HepG2 (cell line): Measurements from ENCODE around the gene SLC20A1. TPM values are rescaled to one million over a fixed set of nuclear protein-coding genes. Genes with fewer than 3 reads are reported as not detected.
A peak's percentile ranks its signal among the peaks of the same experiment; 100 is the strongest.

Source experiments
- BRD4 ChIP-seq: sonication (generic); formaldehyde crosslinking; IDR thresholded peaks from 2 replicates; pipeline ENCODE4 v1.4.0; 2020; ENCODE audit warnings: missing genetic modification reagents
- CERS6 ChIP-seq: sonication (generic); formaldehyde crosslinking; IDR thresholded peaks from 2 replicates; pipeline ENCODE4 v1.5.0; 2020; ENCODE audit warnings: missing genetic modification reagents
- FOXJ3 ChIP-seq: sonication (generic); formaldehyde crosslinking; IDR thresholded peaks from 2 replicates; pipeline ENCODE4 v1.4.0; 2020; ENCODE audit warnings: missing genetic modification reagents, mild to moderate bottlenecking, borderline replicate concordance
- FUBP1 ChIP-seq: sonication (generic); formaldehyde crosslinking; IDR thresholded peaks from 2 replicates; pipeline ENCODE4 v1.5.1; 2020; ENCODE audit warnings: missing genetic modification reagents, mild to moderate bottlenecking, borderline replicate concordance
- KMT2A ChIP-seq: sonication (generic); formaldehyde crosslinking; IDR thresholded peaks from 2 replicates; pipeline ENCODE4 v1.4.0; 2020; ENCODE audit warnings: missing genetic modification reagents
- KMT2B ChIP-seq: IDR thresholded peaks from 2 replicates; pipeline ENCODE4 v1.6.1; 2016; ENCODE audit warnings: missing genetic modification reagents, missing compliant biosample characterization
- NR0B2 ChIP-seq: sonication (generic); formaldehyde crosslinking; IDR thresholded peaks from 2 replicates; pipeline ENCODE4 v1.4.0; 2020; ENCODE audit warnings: mild to moderate bottlenecking, missing genetic modification reagents
- PRDM10 ChIP-seq: sonication (generic); formaldehyde crosslinking; IDR thresholded peaks from 2 replicates; pipeline ENCODE4 v1.4.0; 2020; ENCODE audit warnings: low read depth, missing genetic modification reagents
- TEF ChIP-seq: sonication (generic); formaldehyde crosslinking; IDR thresholded peaks from 2 replicates; pipeline ENCODE4 v1.5.0; 2020; ENCODE audit warnings: missing genetic modification reagents
- ZBTB43 ChIP-seq: sonication (generic); formaldehyde crosslinking; conservative IDR thresholded peaks from 2 replicates; pipeline ENCODE4 v1.4.0; 2020; ENCODE audit warnings: missing genetic modification reagents
- ZC3H13 ChIP-seq: sonication (generic); formaldehyde crosslinking; IDR thresholded peaks from 2 replicates; pipeline ENCODE4 v1.8.1; 2023; ENCODE audit warnings: mild to moderate bottlenecking, missing genetic modification reagents, moderate library complexity
- ZMAT5 ChIP-seq: sonication (generic); formaldehyde crosslinking; IDR thresholded peaks from 2 replicates; pipeline ENCODE4 v1.5.0; 2020; ENCODE audit warnings: mild to moderate bottlenecking, low read depth, missing genetic modification reagents, borderline replicate concordance
- ZNF124 ChIP-seq: sonication (generic); formaldehyde crosslinking; IDR thresholded peaks from 2 replicates; pipeline ENCODE4 v1.4.0; 2020; ENCODE audit warnings: missing genetic modification reagents
- ZNF367 ChIP-seq: sonication (generic); formaldehyde crosslinking; IDR thresholded peaks from 2 replicates; pipeline ENCODE4 v1.4.0; 2020; ENCODE audit warnings: missing genetic modification reagents, borderline replicate concordance
- ZNF678 ChIP-seq: sonication (generic); formaldehyde crosslinking; IDR thresholded peaks from 2 replicates; pipeline ENCODE4 v1.4.0; 2020; ENCODE audit warnings: mild to moderate bottlenecking, missing genetic modification reagents
- ZNF777 ChIP-seq: sonication (generic); formaldehyde crosslinking; IDR thresholded peaks from 2 replicates; pipeline ENCODE4 v1.4.0; 2020; ENCODE audit warnings: missing genetic modification reagents
- ZNF839 ChIP-seq: sonication (generic); formaldehyde crosslinking; IDR thresholded peaks from 2 replicates; pipeline ENCODE4 v1.4.0; 2020; ENCODE audit warnings: missing genetic modification reagents, mild to moderate bottlenecking, borderline replicate concordance
- ZSCAN9 ChIP-seq: IDR thresholded peaks from 2 replicates; pipeline ENCODE4 v1.6.1; 2016; ENCODE audit warnings: borderline replicate concordance
- polyA plus RNA-seq, 8 experiments: library from polyadenylated mRNA; depleted of rRNA in 3 of 8; stranded (reverse) in 7 of 8; unstranded in 1 of 8; fragments of >200 nt; fragmentation: Illumina TruSeq in 4 of 8; extraction: Trizol in 4 of 8; gene quantifications; 2 replicates each; pipeline versions ENCODE4 v1.2.1 to v1.2.3, GENCODE V29; 2011 to 2016; ENCODE audit warnings: low read depth in 4 of 8, missing spikeins in 1 of 8, mixed read lengths in 1 of 8; ENCODE audit not compliant: insufficient read depth in 1 of 8
- total RNA-seq, 5 experiments: library from RNA; depleted of rRNA; stranded (reverse); fragments of >200 nt; fragmentation: Illumina TruSeq; extraction: Trizol; gene quantifications; 2 replicates each; pipeline ENCODE4 v1.2.3, GENCODE V29; 2016; ENCODE audit warnings: low read depth in 1 of 5

The SLC20A1 gene
- total and polyA plus RNA-seq, 2 of the 13 experiments (the other 11 are each of a cell fraction or from before 2014, with no cell fraction given) = 54.0 to 85.9 TPM

GRCh38 chr2:112645310-112646101 is at the start of gene SLC20A1 (continued):
- TF ChIP-seq PRDM10 = no peak
- no peak for TF ChIP-seq ZMAT5 (CRISPR knock-in tag)
- peak; percentile 75 for TF ChIP-seq ZNF678
- TF ChIP-seq ZNF839 (CRISPR knock-in tag) = no peak
- no peak; the same call in 1 of the 2 replicates for TF ChIP-seq TEF
- peak; percentile 67; the same call in 1 of the 2 replicates for TF ChIP-seq ZNF124 (CRISPR knock-in tag)
- TF ChIP-seq ZNF367 (CRISPR knock-in tag) = peak; percentile 59; the same call in 1 of the 2 replicates
- peak; percentile 38; the same call in 1 of the 2 replicates for TF ChIP-seq CERS6 (CRISPR knock-in tag)
- TF ChIP-seq KMT2A = no peak; the same call in 1 of the 2 replicates
- peak; percentile 71 for TF ChIP-seq KMT2B (CRISPR knock-in tag)
- TF ChIP-seq FOXJ3 (CRISPR knock-in tag) = peak; percentile 81; the same call in 1 of the 2 replicates
- no peak for TF ChIP-seq FUBP1 (CRISPR knock-in tag)
- peak; percentile 20; the same call in 1 of the 2 replicates for TF ChIP-seq ZC3H13 (CRISPR knock-in tag)
- peak; percentile 18; the same call in 1 of the 2 replicates for TF ChIP-seq ZSCAN9 (CRISPR knock-in tag)
- peak; percentile 20 for TF ChIP-seq ZBTB43
- TF ChIP-seq NR0B2 = peak; percentile 51; the same call in 1 of the 2 replicates
- TF ChIP-seq ZNF777 (CRISPR knock-in tag) = no peak; the same call in 1 of the 2 replicates
- peak; percentile 78 for TF ChIP-seq BRD4
